ENCODE data around the gene ACAD8. TPM values are rescaled to one million over a fixed set of nuclear protein-coding genes. Genes with fewer than 3 reads are reported as not detected.

The ACAD8 gene
- total and polyA plus RNA-seq, 11 donors, result 21.0 to 48.2 (median 37.1) TPM

- ATAC-seq (no peak), DNase-seq (no peak)
- intact Hi-C loops (cut with DNase I), result no loop called here
- Histone ChIP-seq H3K4me1 (peaks cover 0 to 12% (median 0%) of the 10 kb centered on the region in 12 donors), H3K27me3 (peaks cover 0 to 23% (median 3%) of the 10 kb centered on the region in 9 donors), H3K36me3 (peaks cover 0 to 41% (median 30%) of the 10 kb centered on the region in 9 donors), H3K27ac (no peak overlapping the region), H3K4me3 (no peak overlapping the region), H3K9me3 (no peaks in the 10 kb centered on the region)
- TF ChIP-seq CTCF (IDR thresholded peaks at IDR 0.05) (no peak), POLR2A (IDR thresholded peaks at IDR 0.05) (no peak)
- WGBS, 4 donors, result 87 to 90% (median 89%) methylated on average over 5 of the region's 5 CpGs
Observed at GRCh38 chr11:134266440-134266839, 13.1 kb downstream of the ACAD8 start.

GRCh38 chr11:134266841-134267251, 13.5 kb downstream of the ACAD8 start:
- Histone ChIP-seq H3K4me1 (peaks cover 0 to 12% (median 0%) of the 10 kb centered on the region in 12 donors), H3K4me3 (no peak overlapping the region), H3K27me3 (peaks cover 0 to 27% (median 7%) of the 10 kb centered on the region in 9 donors), H3K27ac (no peak overlapping the region), H3K36me3 (peaks cover 0 to 36% (median 26%) of the 10 kb centered on the region in 9 donors), H3K9me3 (no peaks in the 10 kb centered on the region)
- ATAC-seq (peak in 2 of 4 donors; percentile 46 to 48), DNase-seq (no peak)
- TF ChIP-seq CTCF (IDR thresholded peaks at IDR 0.05) (no peak), POLR2A (IDR thresholded peaks at IDR 0.05) (no peak)
- intact Hi-C loops (cut with DNase I), result no loop called here
- 58 to 73% (median 66%) methylated on average over 3 of the region's 3 CpGs for WGBS, 4 donors

DNA sequence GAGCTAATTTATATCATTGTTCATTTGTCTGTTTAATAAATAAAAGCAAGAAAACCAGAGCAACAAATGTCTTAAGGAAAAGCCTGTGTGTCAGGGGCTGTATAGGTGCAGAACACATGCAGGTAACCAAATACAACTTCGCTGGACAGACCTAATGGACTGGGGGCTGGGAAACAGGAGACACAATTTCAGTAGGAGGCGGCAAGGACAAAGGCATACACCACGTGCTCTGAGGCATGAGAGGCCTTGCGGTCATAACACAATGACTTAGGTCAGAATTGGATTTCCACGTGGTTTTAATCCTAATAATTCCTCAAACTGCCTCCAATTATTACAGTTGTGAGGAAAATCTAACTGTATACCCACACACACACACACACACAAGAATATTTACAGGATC, 14.1 kb downstream of the ACAD8 start:
- intact Hi-C loops (cut with DNase I), result no loop called here
- no peak for TF ChIP-seq POLR2A (IDR thresholded peaks at IDR 0.05)
- TF ChIP-seq CTCF (IDR thresholded peaks at IDR 0.05), result no peak

DNA sequence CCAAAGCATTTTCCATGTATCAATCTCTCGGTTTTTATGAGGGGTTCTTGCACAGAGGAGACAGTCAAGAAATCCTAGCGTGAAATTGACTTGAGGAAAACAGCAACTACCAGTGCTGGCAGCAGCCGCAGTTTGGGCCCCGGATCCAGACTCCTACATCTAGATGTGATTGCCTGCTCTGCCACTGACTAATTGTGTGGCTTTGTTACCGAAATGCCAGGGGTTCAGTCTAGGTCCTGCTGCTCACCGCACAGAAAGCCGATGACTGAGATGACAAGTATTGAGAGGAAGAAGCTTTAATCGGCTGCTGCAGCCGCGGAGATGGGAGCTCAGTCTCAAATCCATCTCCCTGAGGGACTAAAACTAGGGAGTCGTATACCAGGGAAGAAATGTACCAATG, 14.6 kb downstream of the ACAD8 start:
- TF ChIP-seq POLR2A (IDR thresholded peaks at IDR 0.05) (no peak), CTCF (IDR thresholded peaks at IDR 0.05) (no peak)
- DNase-seq (no peak), ATAC-seq (no peak)
- intact Hi-C loops (cut with DNase I), result no loop called here
- Histone ChIP-seq H3K27me3 (peaks cover under 1 to 38% (median 14%) of the 10 kb centered on the region in 9 donors), H3K9me3 (no peaks in the 10 kb centered on the region), H3K36me3 (peaks cover 0 to 25% (median 15%) of the 10 kb centered on the region in 9 donors), H3K27ac (no peak overlapping the region), H3K4me3 (no peak overlapping the region), H3K4me1 (peaks cover 0 to 12% (median 0%) of the 10 kb centered on the region in 12 donors)
- 86 to 90% (median 88%) methylated on average over 11 of the region's 11 CpGs for WGBS, 4 donors

More for the DNA sequence above, 14.1 kb downstream of the ACAD8 start:
- WGBS, 4 donors, result 78 to 85% (median 82%) methylated on average over 5 of the region's 5 CpGs
- peaks cover 0 to 12% (median 0%) of the 10 kb centered on the region in 12 donors for H3K4me1 ChIP-seq
- no peak overlapping the region for H3K27ac ChIP-seq
- DNase-seq (no peak), ATAC-seq (no peak)
- H3K36me3 ChIP-seq, result peaks cover 0 to 30% (median 20%) of the 10 kb centered on the region in 9 donors
- no peak overlapping the region for H3K4me3 ChIP-seq
- H3K27me3 ChIP-seq, result peaks cover 0 to 33% (median 11%) of the 10 kb centered on the region in 9 donors
- no peaks in the 10 kb centered on the region for H3K9me3 ChIP-seq
